Upper lobe of left lung (tissue), 4 donors: ENCODE data around the gene ATP10A.

Experiments used
- CTCF ChIP-seq, 6 experiments: fragments of 450-650 bp in 4 of 6; fragments of 200-600 bp in 2 of 6; sonication (generic) in 2 of 6; IDR thresholded peaks; one replicate each; pipeline ENCODE4 v1.5.1; 2016 to 2019; ENCODE audit warnings: antibody characterized with exemption in 6 of 6
- EP300 ChIP-seq, 4 donors: sonication (generic); formaldehyde crosslinking; IDR thresholded peaks; one replicate each; pipeline ENCODE4 v1.5.1; 2017; ENCODE audit warnings: antibody characterized with exemption in 4 of 4, control low read depth in 2 of 4
- POLR2A ChIP-seq, 4 donors: fragments of 450-650 bp; IDR thresholded peaks; one replicate each; pipeline ENCODE4 v1.5.1; 2016 to 2017; ENCODE audit warnings: antibody characterized with exemption in 4 of 4, mild to moderate bottlenecking in 2 of 4
- POLR2AphosphoS5 ChIP-seq, 2 donors: sonication (generic); formaldehyde crosslinking; IDR thresholded peaks; one replicate each; pipeline ENCODE4 v1.5.1; 2017; ENCODE audit warnings: antibody characterized with exemption in 2 of 2

- TF ChIP-seq POLR2A (IDR thresholded peaks at IDR 0.05), result no peak
- no peak for TF ChIP-seq CTCF (IDR thresholded peaks at IDR 0.05)
- no peak for TF ChIP-seq EP300 (IDR thresholded peaks at IDR 0.05)
- no peak for TF ChIP-seq POLR2AphosphoS5 (IDR thresholded peaks at IDR 0.05)
Measured at GRCh38 chr15:25790000-25790660, 73.0 kb downstream of the ATP10A start.
